ENCODE measurements around the gene ASAH2B. TPM values are rescaled to one million over a fixed set of nuclear protein-coding genes. Genes with fewer than 3 reads are reported as not detected.
"Not testable (repeated sequence)": the region's sequence is repeated elsewhere in the genome, so short reads cannot be mapped to it uniquely, and the experiment has no call there.

ASAH2B gene
- total RNA-seq: 1 to 10 TPM; 6.6 to 9.6 TPM
- polyA plus RNA-seq: 1.9 TPM

DNA sequence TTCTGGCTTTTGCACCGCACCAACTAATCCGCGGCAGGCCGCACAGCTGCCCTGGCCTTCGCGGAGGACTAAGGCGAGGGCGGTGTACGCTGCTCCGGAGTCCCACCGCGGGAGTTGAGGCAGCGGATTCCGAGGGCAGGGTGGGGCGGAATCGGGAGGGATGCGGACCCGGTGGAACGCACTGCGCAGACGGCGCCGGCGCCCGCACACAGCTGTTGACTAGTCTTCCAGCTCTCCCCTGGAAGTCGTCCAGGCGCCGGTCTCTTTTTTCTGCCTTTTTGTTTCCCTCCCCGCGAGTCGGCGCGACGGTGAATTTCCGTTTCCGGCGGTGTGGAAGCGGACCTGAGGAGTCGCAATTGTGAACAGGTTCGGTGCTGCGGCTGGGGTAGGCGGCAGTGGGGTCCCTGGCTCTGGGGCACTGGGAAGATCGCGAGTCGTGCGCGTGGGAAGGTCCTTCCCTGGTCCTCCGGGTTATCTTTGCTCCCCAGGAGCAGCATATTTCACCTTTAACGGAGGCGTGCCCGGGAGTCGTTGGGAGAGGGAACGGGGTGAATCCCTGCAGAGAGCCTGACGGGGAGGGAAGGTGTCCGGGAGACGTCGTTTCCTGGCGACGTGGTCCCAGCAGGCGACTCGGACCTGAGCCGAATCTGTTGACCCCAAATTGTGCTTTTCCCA lies at the start of gene ASAH2B:
TSS of gene ASAH2B (plus strand) at position 319 of the 675 bp plus-strand sequence. CDS start 5,195 bp downstream, outside the sequence.
- Histone ChIP-seq H3K9me3 (ENCODE audit: low read length) (no peaks in the 10 kb centered on the region), H3K36me3 (ENCODE audit: insufficient read depth, low read length) (no peaks in the 10 kb centered on the region), H3K27me3 (ENCODE audit: insufficient read depth, low read length, poor library complexity, severe bottlenecking) (no peaks in the 10 kb centered on the region), H3K4me1 (ENCODE audit: insufficient read depth, low read length) (peaks cover 9% of the 10 kb centered on the region), H3K4me3 (ENCODE audit: low read length) (peak within 1 kb of the TSS; percentile 95), H3K27ac (ENCODE audit: low read depth, low read length) (peak within 1 kb of the TSS; percentile 73)
- H3K27ac Mint-ChIP-seq: peak within 1 kb of the TSS; percentile 68 to 99 (median 96)
- H3K4me1 Mint-ChIP-seq: peaks cover 23 to 46% (median 31%) of the 10 kb centered on the region in 3 donors
- DNase-seq: peak; percentile 61 to 85 (median 67)
- H3K36me3 Mint-ChIP-seq: peaks cover 0 to 11% (median 0%) of the 10 kb centered on the region in 3 donors
- no peaks in the 10 kb centered on the region for H3K9me3 Mint-ChIP-seq
- CTCF ChIA-PET: interaction anchor here (1.1 kb wide), 1 partner anchor 66 kb away, joined by 3 read pairs; no protein-coding TSS in a partner anchor
- H3K27me3 Mint-ChIP-seq: peaks cover 1 to 4% of the 10 kb centered on the region in 2 donors
- POLR2A ChIA-PET: interaction anchor here (0.8 to 1.0 kb wide), 2 partner anchors 80 to 117 kb away, joined by 3 read pairs; no protein-coding TSS in a partner anchor
- H3K4me3 Mint-ChIP-seq: peak within 1 kb of the TSS; percentile 94 to 99 (median 99)

DNA sequence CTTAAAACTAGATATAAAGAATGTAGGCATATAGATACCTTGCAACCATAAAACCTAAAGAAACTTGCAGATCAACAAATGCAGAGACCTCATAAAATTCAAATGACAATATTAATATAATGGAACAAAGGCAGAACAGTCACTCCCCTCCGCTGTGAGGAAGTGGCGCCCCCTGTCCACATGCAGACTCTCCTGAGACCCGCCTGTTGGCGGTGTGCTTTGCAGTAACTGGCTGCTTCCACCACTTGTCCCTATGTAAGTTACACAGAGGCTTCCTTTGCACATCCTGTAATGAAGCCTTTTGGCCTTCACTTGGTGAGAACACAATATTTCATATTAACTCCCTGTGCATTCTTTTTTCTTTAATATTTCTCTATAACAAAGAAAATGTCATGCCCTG lies 41.9 kb upstream of the ASAH2B start:
- H3K27me3 ChIP-seq (ENCODE audit: insufficient read depth, low read length, poor library complexity, severe bottlenecking); H3K4me3 ChIP-seq (ENCODE audit: low read length); H3K27ac ChIP-seq (ENCODE audit: low read depth, low read length); DNase-seq; H3K36me3 Mint-ChIP-seq; CTCF ChIA-PET; H3K27ac Mint-ChIP-seq; H3K9me3 ChIP-seq (ENCODE audit: low read length); H3K9me3 Mint-ChIP-seq; H3K4me1 ChIP-seq (ENCODE audit: insufficient read depth, low read length); H3K4me1 Mint-ChIP-seq; H3K36me3 ChIP-seq (ENCODE audit: insufficient read depth, low read length); H3K4me3 Mint-ChIP-seq; POLR2A ChIA-PET; H3K27me3 Mint-ChIP-seq: not testable (repeated sequence)

- H3K4me1 Mint-ChIP-seq; H3K27me3 ChIP-seq (ENCODE audit: insufficient read depth, low read length, poor library complexity, severe bottlenecking); POLR2A ChIA-PET; H3K4me3 Mint-ChIP-seq; H3K36me3 Mint-ChIP-seq; DNase-seq; H3K4me3 ChIP-seq (ENCODE audit: low read length); CTCF ChIA-PET; H3K4me1 ChIP-seq (ENCODE audit: insufficient read depth, low read length); H3K9me3 ChIP-seq (ENCODE audit: low read length); H3K27ac Mint-ChIP-seq; H3K27ac ChIP-seq (ENCODE audit: low read depth, low read length); H3K36me3 ChIP-seq (ENCODE audit: insufficient read depth, low read length); H3K9me3 Mint-ChIP-seq; H3K27me3 Mint-ChIP-seq: not testable (repeated sequence)
Observed at GRCh38 chr10:50701947-50702346, 37.8 kb upstream of the ASAH2B start.

DNA sequence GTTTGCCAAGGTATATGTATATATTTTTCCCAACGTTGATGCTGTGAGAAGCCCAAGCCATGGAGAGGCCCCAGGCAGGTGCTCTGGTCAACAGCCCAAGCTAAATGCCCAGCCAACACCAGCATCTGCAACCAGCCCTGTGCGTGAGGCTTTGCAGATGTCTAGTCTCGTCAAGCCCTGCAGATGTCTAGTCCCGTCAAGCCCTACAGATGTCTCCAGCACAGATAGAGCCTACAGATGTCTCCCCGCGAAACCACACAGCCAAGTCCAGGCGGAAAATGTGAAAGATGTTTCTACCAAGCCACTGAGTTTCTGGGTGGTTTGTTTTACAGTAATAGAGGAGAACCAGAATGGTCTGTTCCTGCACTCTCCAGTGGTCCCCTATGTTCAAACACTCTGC lies 36.7 kb upstream of the ASAH2B start:
- H3K4me1 Mint-ChIP-seq; H3K27ac ChIP-seq (ENCODE audit: low read depth, low read length); DNase-seq; H3K27ac Mint-ChIP-seq; H3K27me3 ChIP-seq (ENCODE audit: insufficient read depth, low read length, poor library complexity, severe bottlenecking); H3K27me3 Mint-ChIP-seq; POLR2A ChIA-PET; CTCF ChIA-PET; H3K36me3 Mint-ChIP-seq; H3K36me3 ChIP-seq (ENCODE audit: insufficient read depth, low read length); H3K4me1 ChIP-seq (ENCODE audit: insufficient read depth, low read length); H3K4me3 Mint-ChIP-seq; H3K4me3 ChIP-seq (ENCODE audit: low read length); H3K9me3 Mint-ChIP-seq; H3K9me3 ChIP-seq (ENCODE audit: low read length): not testable (repeated sequence)

DNA sequence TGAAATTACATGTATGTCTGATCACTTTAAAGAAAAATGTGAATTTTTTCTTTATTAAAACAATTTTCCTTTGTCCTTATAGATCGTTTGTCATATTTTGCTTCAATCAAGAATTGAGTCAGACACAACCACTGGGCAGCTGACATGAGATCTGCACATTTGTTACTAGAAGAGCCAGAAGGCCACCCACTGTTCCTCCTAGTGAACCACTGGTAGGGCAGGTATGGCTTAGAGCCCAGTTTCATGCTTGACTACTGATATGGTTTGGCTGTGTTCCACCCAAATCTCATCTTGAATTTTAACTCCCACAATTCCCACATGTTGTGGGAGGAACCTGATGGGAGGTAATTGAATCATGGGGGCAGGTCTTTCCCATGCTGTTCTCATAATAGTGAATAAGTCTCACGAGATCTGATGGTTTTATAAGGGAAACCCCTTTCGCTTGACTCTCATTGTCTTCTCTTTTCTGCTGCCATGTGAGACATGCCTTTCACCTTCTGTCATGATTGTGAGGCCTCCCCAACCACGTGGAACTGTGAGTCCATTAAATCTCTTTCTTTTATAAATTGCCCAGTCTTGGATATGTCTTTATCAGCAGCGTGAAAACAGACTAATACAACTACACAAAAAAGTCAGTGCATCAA lies 35.2 kb upstream of the ASAH2B start:
- H3K36me3 Mint-ChIP-seq, H3K27ac Mint-ChIP-seq, CTCF ChIA-PET: not testable (repeated sequence)

DNA sequence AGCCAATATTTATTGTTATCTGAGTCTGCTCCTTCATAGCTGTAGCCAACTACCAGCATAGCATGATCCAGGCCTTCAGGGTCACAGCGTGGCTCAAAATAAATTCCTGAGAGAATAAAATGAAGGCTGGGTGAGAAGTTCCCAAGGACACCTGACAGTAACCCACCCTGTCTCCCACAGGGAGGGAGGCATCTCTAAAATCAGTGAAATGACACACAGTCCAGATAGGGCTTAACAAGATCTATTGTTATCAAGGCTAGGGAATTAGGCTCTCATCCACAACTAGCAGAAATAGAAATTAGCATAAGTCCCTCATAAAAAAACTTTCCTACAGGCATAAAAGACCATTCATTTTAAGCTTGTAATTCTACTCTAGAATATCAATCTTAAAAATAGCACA lies 33.7 kb upstream of the ASAH2B start:
- H3K27ac ChIP-seq (ENCODE audit: low read depth, low read length); H3K27me3 ChIP-seq (ENCODE audit: insufficient read depth, low read length, poor library complexity, severe bottlenecking); CTCF ChIA-PET; H3K4me1 Mint-ChIP-seq; H3K4me3 ChIP-seq (ENCODE audit: low read length); DNase-seq; POLR2A ChIA-PET; H3K36me3 Mint-ChIP-seq; H3K27me3 Mint-ChIP-seq; H3K27ac Mint-ChIP-seq; H3K9me3 Mint-ChIP-seq; H3K4me1 ChIP-seq (ENCODE audit: insufficient read depth, low read length); H3K36me3 ChIP-seq (ENCODE audit: insufficient read depth, low read length); H3K9me3 ChIP-seq (ENCODE audit: low read length); H3K4me3 Mint-ChIP-seq: not testable (repeated sequence)

More for the DNA sequence above, 35.2 kb upstream of the ASAH2B start:
- POLR2A ChIA-PET; H3K9me3 ChIP-seq (ENCODE audit: low read length); H3K4me1 Mint-ChIP-seq; H3K27ac ChIP-seq (ENCODE audit: low read depth, low read length); H3K4me1 ChIP-seq (ENCODE audit: insufficient read depth, low read length); DNase-seq; H3K27me3 Mint-ChIP-seq; H3K27me3 ChIP-seq (ENCODE audit: insufficient read depth, low read length, poor library complexity, severe bottlenecking); H3K4me3 Mint-ChIP-seq; H3K36me3 ChIP-seq (ENCODE audit: insufficient read depth, low read length); H3K9me3 Mint-ChIP-seq; H3K4me3 ChIP-seq (ENCODE audit: low read length): not testable (repeated sequence)

- H3K9me3 Mint-ChIP-seq; H3K27me3 ChIP-seq (ENCODE audit: insufficient read depth, low read length, poor library complexity, severe bottlenecking); H3K4me3 Mint-ChIP-seq; H3K27me3 Mint-ChIP-seq; H3K27ac Mint-ChIP-seq; H3K27ac ChIP-seq (ENCODE audit: low read depth, low read length); H3K9me3 ChIP-seq (ENCODE audit: low read length); H3K36me3 Mint-ChIP-seq; H3K36me3 ChIP-seq (ENCODE audit: insufficient read depth, low read length); POLR2A ChIA-PET; H3K4me1 ChIP-seq (ENCODE audit: insufficient read depth, low read length); DNase-seq; CTCF ChIA-PET; H3K4me3 ChIP-seq (ENCODE audit: low read length); H3K4me1 Mint-ChIP-seq: not testable (repeated sequence)
Observed at GRCh38 chr10:50710241-50710640, 29.5 kb upstream of the ASAH2B start.

- H3K9me3 Mint-ChIP-seq; H3K9me3 ChIP-seq (ENCODE audit: low read length); H3K36me3 Mint-ChIP-seq; DNase-seq; POLR2A ChIA-PET; H3K27ac ChIP-seq (ENCODE audit: low read depth, low read length); CTCF ChIA-PET; H3K4me3 ChIP-seq (ENCODE audit: low read length); H3K4me3 Mint-ChIP-seq; H3K4me1 Mint-ChIP-seq; H3K27me3 ChIP-seq (ENCODE audit: insufficient read depth, low read length, poor library complexity, severe bottlenecking); H3K4me1 ChIP-seq (ENCODE audit: insufficient read depth, low read length); H3K27ac Mint-ChIP-seq; H3K36me3 ChIP-seq (ENCODE audit: insufficient read depth, low read length): not testable (repeated sequence)
- H3K27me3 Mint-ChIP-seq: peaks cover 13 to 48% of the 10 kb centered on the region in 2 donors
Observed at GRCh38 chr10:50723812-50724211, 15.9 kb upstream of the ASAH2B start.

All from CD8-positive, alpha-beta memory T cell (primary cell).